HepG2 (cell line): ENCODE data around the gene PHACTR3. TPM values are rescaled to one million over a fixed set of nuclear protein-coding genes. Genes with fewer than 3 reads are reported as not detected.

Source experiments
- ATAC-seq: fragments of 200-7000 bp; cut with Tn5 transposase; 3 replicates; pipeline ENCODE4 v1.9.1; 2020; ENCODE audit warnings: mild to moderate bottlenecking, moderate library complexity
- BruUV-seq: library from RNA; stranded (reverse); fragments of 400-500 nt; replicated peaks from 2 replicates; lab custom pipeline; 2021; lab: Mats Ljungman, UMichigan
- CTCF ChIA-PET: fragments of 300-600 bp; formaldehyde crosslinking; extraction: SDS; loops from one replicate; lab custom pipeline; 2021; ENCODE audit warnings: low total read pairs, inconsistent platforms, low intra/inter-chr PET ratio; lab: Yijun Ruan, JAX
- POLR2A ChIA-PET: fragments of 350-600 bp; sonication (Branson Sonifier 250); formaldehyde crosslinking; loops from one replicate; lab custom pipeline; 2020; ENCODE audit warnings: antibody characterized with exemption, inconsistent platforms; lab: Yijun Ruan, JAX
- DNase-seq: peaks from one replicate; pipeline ENCODE4 v3.0.0-alpha.2; 2015; ENCODE audit warnings: low spot score
- FAIRE-seq: peaks from 3 replicates; lab custom pipeline; 2011; peaks lifted over from hg19 to GRCh38; lab: Jason Lieb, UNC
- H2AFZ ChIP-seq: one replicate; pipeline ENCODE4 v1.6.1; 2011; ENCODE audit warnings: low read length, inconsistent platforms
- H3K27ac ChIP-seq: fragments of 300-600 bp; 3 replicates; pipeline ENCODE4 v1.8.0; 2011; ENCODE audit warnings: mixed run types, mild to moderate bottlenecking, mixed read lengths, low read length, inconsistent platforms; ENCODE audit not compliant: insufficient read depth; ENCODE audit errors: extremely low read length
- H3K27me3 ChIP-seq, 2 experiments: fragments of 200-600 bp in 1 of 2; 2 replicates in 1 of 2; 3 replicates in 1 of 2; pipeline versions ENCODE4 v1.6.0 to v1.8.0; 2011; ENCODE audit warnings: low read length in 2 of 2, mild to moderate bottlenecking in 2 of 2, moderate library complexity in 2 of 2, inconsistent platforms in 1 of 2; ENCODE audit not compliant: insufficient read depth in 2 of 2, control insufficient read depth in 1 of 2
- H3K36me3 ChIP-seq, 2 experiments: fragments of 200-600 bp in 1 of 2; replicated peaks in 1 of 2; 2 replicates in 1 of 2; 3 replicates in 1 of 2; pipeline versions ENCODE4 v1.5.1 to v1.8.0; 2011; ENCODE audit warnings: low read length in 2 of 2, inconsistent platforms in 1 of 2; ENCODE audit not compliant: insufficient read depth in 2 of 2, control insufficient read depth in 1 of 2
- H3K4me1 ChIP-seq: 2 replicates; pipeline ENCODE4 v1.5.1; 2012; ENCODE audit warnings: low read length, inconsistent platforms; ENCODE audit not compliant: insufficient read depth
- H3K4me2 ChIP-seq: 2 replicates; pipeline ENCODE4 v1.6.0; 2011; ENCODE audit warnings: low read depth, low read length, inconsistent platforms
- H3K4me3 ChIP-seq, 3 experiments: fragments of 200-600 bp in 1 of 3; sonication (generic), shearing (Covaris generic) in 1 of 3; replicated peaks in 1 of 3; 2 replicates each; pipeline ENCODE4 v1.5.1; 2011 to 2016; ENCODE audit warnings: low read length in 3 of 3, inconsistent platforms in 2 of 3, low read depth in 2 of 3, mild to moderate bottlenecking in 2 of 3, control low read depth in 1 of 3, mixed read lengths in 1 of 3; ENCODE audit not compliant: insufficient read depth in 1 of 3
- H3K79me2 ChIP-seq: one replicate; pipeline ENCODE4 v1.6.1; 2011; ENCODE audit warnings: low read length, inconsistent platforms; ENCODE audit not compliant: insufficient read depth
- H3K9ac ChIP-seq: 2 replicates; pipeline ENCODE4 v1.6.0; 2011; ENCODE audit warnings: mild to moderate bottlenecking, low read depth, low read length, inconsistent platforms; ENCODE audit not compliant: insufficient read depth
- H3K9me3 ChIP-seq: 2 replicates; pipeline ENCODE4 v1.5.1; 2012; ENCODE audit warnings: mild to moderate bottlenecking, low read length
- H4K20me1 ChIP-seq: 2 replicates; pipeline ENCODE4 v1.6.0; 2011; ENCODE audit warnings: inconsistent platforms, mild to moderate bottlenecking, low read length, moderate library complexity; ENCODE audit not compliant: insufficient read depth
- CC2D1A ChIP-seq: sonication (generic); formaldehyde crosslinking; IDR thresholded peaks from 2 replicates; pipeline ENCODE4 v1.8.1; 2023; ENCODE audit warnings: mild to moderate bottlenecking, missing genetic modification reagents
- GATAD1 ChIP-seq: IDR thresholded peaks from 2 replicates; pipeline ENCODE4 v1.6.1; 2016; ENCODE audit warnings: missing genetic modification reagents, missing compliant biosample characterization
- HDAC1 ChIP-seq: sonication (generic); formaldehyde crosslinking; IDR thresholded peaks from 2 replicates; pipeline ENCODE4 v1.5.1; 2020; ENCODE audit warnings: mild to moderate bottlenecking, missing genetic modification reagents
- JDP2 ChIP-seq: sonication (generic); formaldehyde crosslinking; IDR thresholded peaks from 2 replicates; pipeline ENCODE4 v1.8.1; 2022; ENCODE audit warnings: missing genetic modification reagents, borderline replicate concordance
- KAT8 ChIP-seq: IDR thresholded peaks from 2 replicates; pipeline ENCODE4 v1.6.1; 2016; ENCODE audit warnings: missing genetic modification reagents, missing compliant biosample characterization
- MAFF ChIP-seq: IDR thresholded peaks from 2 replicates; pipeline ENCODE4 v1.6.1; 2011; ENCODE audit warnings: low read depth, low read length, improper control_type of control experiment
- MAFK ChIP-seq, 2 experiments: IDR thresholded peaks in 1 of 2; conservative IDR thresholded peaks in 1 of 2; 2 replicates each; pipeline ENCODE4 v1.6.1; 2011; ENCODE audit warnings: improper control_type of control experiment in 2 of 2, low read length in 2 of 2
- MXD3 ChIP-seq: IDR thresholded peaks from 2 replicates; pipeline ENCODE4 v1.6.1; 2016; ENCODE audit warnings: mild to moderate bottlenecking, missing biosample characterization, missing genetic modification reagents
- ONECUT2 ChIP-seq: sonication (generic); formaldehyde crosslinking; IDR thresholded peaks from 2 replicates; pipeline ENCODE4 v1.4.0; 2020; ENCODE audit warnings: missing genetic modification reagents
- PITX1 ChIP-seq: sonication (generic); formaldehyde crosslinking; IDR thresholded peaks from 2 replicates; pipeline ENCODE4 v1.5.1; 2020; ENCODE audit warnings: mild to moderate bottlenecking, missing genetic modification reagents
- TP53 ChIP-seq: sonication (generic); formaldehyde crosslinking; conservative IDR thresholded peaks from 2 replicates; pipeline ENCODE4 v1.4.0; 2020; ENCODE audit warnings: missing genetic modification reagents
- ZNF207 ChIP-seq: fragments of 450-650 bp; IDR thresholded peaks from 2 replicates; pipeline ENCODE4 v1.6.1; 2016; ENCODE audit warnings: antibody characterized with exemption, borderline replicate concordance
- ZNF274 ChIP-seq: sonication (generic); formaldehyde crosslinking; IDR thresholded peaks from 2 replicates; pipeline ENCODE4 v1.5.1; 2020; ENCODE audit warnings: mild to moderate bottlenecking, missing genetic modification reagents
- ZNF564 ChIP-seq: sonication (generic); formaldehyde crosslinking; IDR thresholded peaks from 2 replicates; pipeline ENCODE4 v1.8.1; 2023; ENCODE audit warnings: mild to moderate bottlenecking, missing genetic modification reagents
- WGBS: methylation state at CpG from one replicate; pipeline ENCODE4 v1.1.6; 2017; ENCODE audit warnings: low lambda C conversion rate; 5-methylcytosine and 5-hydroxymethylcytosine counted together
- in situ Hi-C: cut with HindIII; loops from 2 replicates; pipeline ENCODE4 v1.10.0; 2017; ENCODE audit warnings: low pct_unique_long_range_greater_than_20kb; ENCODE audit not compliant: extremely low pct_ligation_motif_present
- intact Hi-C: fragments of 100-400 bp; cut with micrococcal nuclease; formaldehyde crosslinking; loops from one replicate; pipeline ENCODE4 v1.10.0; 2022; ENCODE audit not compliant: unreplicated experiment
- polyA plus RNA-seq, 8 experiments: library from polyadenylated mRNA; depleted of rRNA in 3 of 8; stranded (reverse) in 7 of 8; unstranded in 1 of 8; fragments of >200 nt; fragmentation: Illumina TruSeq in 4 of 8; extraction: Trizol in 4 of 8; gene quantifications; 2 replicates each; pipeline versions ENCODE4 v1.2.1 to v1.2.3, GENCODE V29; 2011 to 2016; ENCODE audit warnings: low read depth in 4 of 8, missing spikeins in 1 of 8, mixed read lengths in 1 of 8; ENCODE audit not compliant: insufficient read depth in 1 of 8
- total RNA-seq, 5 experiments: library from RNA; depleted of rRNA; stranded (reverse); fragments of >200 nt; fragmentation: Illumina TruSeq; extraction: Trizol; gene quantifications; 2 replicates each; pipeline ENCODE4 v1.2.3, GENCODE V29; 2016; ENCODE audit warnings: low read depth in 1 of 5

The PHACTR3 gene
- total and polyA plus RNA-seq, 2 of the 13 experiments (the other 11 are each of a cell fraction or from before 2014, with no cell fraction given) = not detected

- ATAC-seq = no peak
Measured at GRCh38 chr20:59858425-59858824, 254.1 kb downstream of the PHACTR3 start.

GRCh38 chr20:59861401-59861800 lies 257.1 kb downstream of the PHACTR3 start:
- Histone ChIP-seq H4K20me1 (no peaks in the 10 kb centered on the region), H2AFZ (no peak overlapping the region), H3K9ac (no peak overlapping the region), H3K27me3 (no peaks in the 10 kb centered on the region), H3K4me3 (no peak overlapping the region), H3K79me2 (no peaks in the 10 kb centered on the region), H3K4me2 (no peak overlapping the region), H3K27ac (no peak overlapping the region), H3K9me3 (no peaks in the 10 kb centered on the region), H3K4me1 (no peaks in the 10 kb centered on the region), H3K36me3 (no peaks in the 10 kb centered on the region)
- 6% methylated on average over 4 of the region's 4 CpGs for WGBS
- DNase-seq (no peak), FAIRE-seq (no peak), ATAC-seq (no peak)
- CTCF ChIA-PET = no interaction called here
- intact Hi-C loops (no loop called here), in situ Hi-C loops (no loop called here)
- POLR2A ChIA-PET = no interaction called here
- TF ChIP-seq MXD3 (no peak), PITX1 (CRISPR knock-in tag) (no peak), ONECUT2 (CRISPR knock-in tag) (no peak)
- BruUV-seq = no TSS peak

More at GRCh38 chr20:59858425-59858824, 254.1 kb downstream of the PHACTR3 start:
- FAIRE-seq (no peak), DNase-seq (no peak)
- Histone ChIP-seq H3K9ac (no peak overlapping the region), H3K4me2 (no peak overlapping the region), H3K4me3 (no peak overlapping the region), H2AFZ (no peak overlapping the region), H3K79me2 (no peaks in the 10 kb centered on the region), H3K4me1 (no peaks in the 10 kb centered on the region), H3K27me3 (no peaks in the 10 kb centered on the region), H3K9me3 (no peaks in the 10 kb centered on the region), H3K36me3 (no peaks in the 10 kb centered on the region), H4K20me1 (no peaks in the 10 kb centered on the region), H3K27ac (no peak overlapping the region)
- TF ChIP-seq JDP2 (CRISPR knock-in tag) = no peak
- TF ChIP-seq HDAC1 (CRISPR knock-in tag) = no peak
- TF ChIP-seq MAFF = peak; percentile 78
- TF ChIP-seq ZNF207 = no peak
- no peak for TF ChIP-seq TP53 (CRISPR knock-in tag)
- TF ChIP-seq ZNF564 (CRISPR knock-in tag) = no peak
- no peak for TF ChIP-seq ZNF274 (CRISPR knock-in tag)
- peak; percentile 73 to 81 for TF ChIP-seq MAFK (conservative IDR thresholded peaks at IDR 0.05 in 1 of 2, IDR thresholded peaks at IDR 0.05 in 1 of 2; ENCODE audit: low read length in 2 of 2)
- TF ChIP-seq GATAD1 (CRISPR knock-in tag) = no peak
- no peak for TF ChIP-seq CC2D1A
- no peak for TF ChIP-seq KAT8 (CRISPR knock-in tag)
- 12% methylated on average over 5 of the region's 5 CpGs for WGBS
- no TSS peak for BruUV-seq
- CTCF ChIA-PET = no interaction called here
- POLR2A ChIA-PET = no interaction called here
- in situ Hi-C loops = no loop called here
- intact Hi-C loops = loop anchor here (10.0 kb wide), 1 partner anchor 264 kb away; no protein-coding TSS in a partner anchor
